Activated T-helper 2 cell treated with anti-CD3 and anti-CD28 coated beads, Interferon-gamma antibody, Interleukin-2, Interleukin-4, amounts not matched to agents 10 μg/mL and 5 μg/mL and 100 μg/mL, durations not matched to agents 14 hours and 24 hours and 36 hours (primary cell): ENCODE measurements around the gene CDK3. TPM values are rescaled to one million over a fixed set of nuclear protein-coding genes. Genes with fewer than 3 reads are reported as not detected.

Experiments used
- DNase-seq: peaks from one replicate; pipeline ENCODE4 v3.0.0; 2021; ENCODE audit warnings: low spot score
- H3K27ac Mint-ChIP-seq: one replicate; pipeline ENCODE4 v1.8.0; 2021; ENCODE audit warnings: mixed read lengths
- H3K27me3 Mint-ChIP-seq: one replicate; pipeline ENCODE4 v1.8.0; 2021; ENCODE audit warnings: low read depth, mixed read lengths
- H3K36me3 Mint-ChIP-seq: one replicate; pipeline ENCODE4 v1.8.0; 2021; ENCODE audit warnings: low read depth, mixed read lengths
- H3K4me1 Mint-ChIP-seq: one replicate; pipeline ENCODE4 v1.8.0; 2021; ENCODE audit warnings: low read depth, mixed read lengths
- H3K4me3 Mint-ChIP-seq: one replicate; pipeline ENCODE4 v1.8.0; 2021; ENCODE audit warnings: low read depth, mild to moderate bottlenecking, moderate library complexity, mixed read lengths
- H3K9me3 Mint-ChIP-seq: one replicate; pipeline ENCODE4 v1.8.0; 2021; ENCODE audit warnings: mixed read lengths
- intact Hi-C: fragments of 100-400 bp; cut with micrococcal nuclease; formaldehyde crosslinking; loops from one replicate; pipeline ENCODE4 v1.15.1; 2023
- total RNA-seq: library from RNA; stranded (reverse); gene quantifications from 2 replicates; pipeline ENCODE4 v1.2.3, GENCODE V29; 2022

The CDK3 gene
- total RNA-seq, 1 donor from 2014 or later: 6.9 TPM

- H3K4me1 Mint-ChIP-seq: peaks cover 15% of the 10 kb centered on the region
- no peak for DNase-seq
- no peaks in the 10 kb centered on the region for H3K9me3 Mint-ChIP-seq
- H3K36me3 Mint-ChIP-seq: peaks cover 8% of the 10 kb centered on the region
- no peak overlapping the region for H3K4me3 Mint-ChIP-seq
- no peaks in the 10 kb centered on the region for H3K27me3 Mint-ChIP-seq
- intact Hi-C loops: no loop called here
- no peak overlapping the region for H3K27ac Mint-ChIP-seq
Observed at GRCh38 chr17:75998327-75998795, 2.3 kb upstream of the CDK3 start.

GRCh38 chr17:76000016-76000754 is 470 bp upstream of the CDK3 start:
- Mint-ChIP-seq H3K27ac (no peak overlapping the region), H3K9me3 (no peaks in the 10 kb centered on the region), H3K4me3 (no peak overlapping the region), H3K27me3 (no peaks in the 10 kb centered on the region), H3K4me1 (peaks cover 15% of the 10 kb centered on the region), H3K36me3 (peaks cover 4% of the 10 kb centered on the region)
- DNase-seq: peak; percentile 52
- intact Hi-C loops: no loop called here

GRCh38 chr17:76002100-76002499 is 1.4 kb downstream of the CDK3 start:
- H3K36me3 Mint-ChIP-seq: peaks cover under 1% of the 10 kb centered on the region
- no peaks in the 10 kb centered on the region for H3K27me3 Mint-ChIP-seq
- H3K4me1 Mint-ChIP-seq: peaks cover 8% of the 10 kb centered on the region
- no peak overlapping the region for H3K4me3 Mint-ChIP-seq
- intact Hi-C loops: no loop called here
- DNase-seq: no peak
- H3K9me3 Mint-ChIP-seq: no peaks in the 10 kb centered on the region
- H3K27ac Mint-ChIP-seq: no peak overlapping the region

GRCh38 chr17:76003915-76004314 is 3.3 kb downstream of the CDK3 start:
- DNase-seq: no peak
- no peaks in the 10 kb centered on the region for H3K9me3 Mint-ChIP-seq
- H3K27me3 Mint-ChIP-seq: no peaks in the 10 kb centered on the region
- H3K36me3 Mint-ChIP-seq: no peaks in the 10 kb centered on the region
- H3K27ac Mint-ChIP-seq: no peak overlapping the region
- no peak overlapping the region for H3K4me3 Mint-ChIP-seq
- H3K4me1 Mint-ChIP-seq: no peaks in the 10 kb centered on the region
- intact Hi-C loops: no loop called here

- Mint-ChIP-seq H3K27me3 (no peaks in the 10 kb centered on the region), H3K9me3 (no peaks in the 10 kb centered on the region), H3K4me1 (no peaks in the 10 kb centered on the region), H3K36me3 (no peaks in the 10 kb centered on the region), H3K27ac (no peak overlapping the region), H3K4me3 (no peak overlapping the region)
- intact Hi-C loops: loop anchor here (1.0 kb wide), 1 partner anchor 100 kb away; no protein-coding TSS in a partner anchor
- no peak for DNase-seq
Observed at GRCh38 chr17:76004750-76005262, 4.2 kb downstream of the CDK3 start.

- Mint-ChIP-seq H3K9me3 (no peaks in the 10 kb centered on the region), H3K4me3 (no peak overlapping the region), H3K27ac (no peak overlapping the region), H3K27me3 (no peaks in the 10 kb centered on the region), H3K36me3 (no peaks in the 10 kb centered on the region), H3K4me1 (no peaks in the 10 kb centered on the region)
- peak; percentile 73 for DNase-seq
- intact Hi-C loops: loop anchor here (1.0 kb wide), 1 partner anchor 100 kb away; no protein-coding TSS in a partner anchor
Observed at GRCh38 chr17:76005263-76006149, 4.9 kb downstream of the CDK3 start.

GRCh38 chr17:76007131-76007849 is 6.6 kb downstream of the CDK3 start:
- no peaks in the 10 kb centered on the region for H3K27me3 Mint-ChIP-seq
- no peak for DNase-seq
- no peaks in the 10 kb centered on the region for H3K36me3 Mint-ChIP-seq
- H3K27ac Mint-ChIP-seq: no peak overlapping the region
- H3K4me1 Mint-ChIP-seq: no peaks in the 10 kb centered on the region
- H3K9me3 Mint-ChIP-seq: no peaks in the 10 kb centered on the region
- H3K4me3 Mint-ChIP-seq: no peak overlapping the region
- intact Hi-C loops: no loop called here

- H3K9me3 Mint-ChIP-seq: no peaks in the 10 kb centered on the region
- H3K27ac Mint-ChIP-seq: no peak overlapping the region
- intact Hi-C loops: no loop called here
- DNase-seq: no peak
- H3K27me3 Mint-ChIP-seq: no peaks in the 10 kb centered on the region
- H3K4me3 Mint-ChIP-seq: no peak overlapping the region
- H3K36me3 Mint-ChIP-seq: no peaks in the 10 kb centered on the region
- no peaks in the 10 kb centered on the region for H3K4me1 Mint-ChIP-seq
Observed at GRCh38 chr17:76007850-76008165, 7.2 kb downstream of the CDK3 start.

GRCh38 chr17:76008208-76008607 is 7.6 kb downstream of the CDK3 start:
- no peak for DNase-seq
- H3K4me1 Mint-ChIP-seq: no peaks in the 10 kb centered on the region
- no peak overlapping the region for H3K4me3 Mint-ChIP-seq
- H3K27me3 Mint-ChIP-seq: no peaks in the 10 kb centered on the region
- H3K27ac Mint-ChIP-seq: no peak overlapping the region
- H3K36me3 Mint-ChIP-seq: no peaks in the 10 kb centered on the region
- no peaks in the 10 kb centered on the region for H3K9me3 Mint-ChIP-seq
- intact Hi-C loops: no loop called here

- no peak for DNase-seq
- no peaks in the 10 kb centered on the region for H3K9me3 Mint-ChIP-seq
- H3K36me3 Mint-ChIP-seq: no peaks in the 10 kb centered on the region
- no peaks in the 10 kb centered on the region for H3K27me3 Mint-ChIP-seq
- no peaks in the 10 kb centered on the region for H3K4me1 Mint-ChIP-seq
- H3K4me3 Mint-ChIP-seq: no peak overlapping the region
- intact Hi-C loops: no loop called here
- no peak overlapping the region for H3K27ac Mint-ChIP-seq
Observed at GRCh38 chr17:76008630-76009425, 8.2 kb downstream of the CDK3 start.

GRCh38 chr17:76009447-76009846 is 8.8 kb downstream of the CDK3 start:
- no peaks in the 10 kb centered on the region for H3K36me3 Mint-ChIP-seq
- no peak overlapping the region for H3K27ac Mint-ChIP-seq
- intact Hi-C loops: no loop called here
- H3K27me3 Mint-ChIP-seq: no peaks in the 10 kb centered on the region
- H3K4me3 Mint-ChIP-seq: no peak overlapping the region
- no peaks in the 10 kb centered on the region for H3K4me1 Mint-ChIP-seq
- H3K9me3 Mint-ChIP-seq: no peaks in the 10 kb centered on the region
- no peak for DNase-seq
